ENCODE data around the gene DAD1. TPM values are rescaled to one million over a fixed set of nuclear protein-coding genes. Genes with fewer than 3 reads are reported as not detected.

Gene DAD1
- polyA plus RNA-seq, 1 of the 3 experiments (the other 2 are of a cell fraction) = 406 TPM

- Histone ChIP-seq H3K9ac (peak overlapping the region; percentile 38; the same call in 1 of the 2 replicates), H3K36me3 (replicated peaks in 1 of 2; ENCODE audit: control insufficient read depth in 1 of 2, insufficient read depth in 2 of 2, low read length in 1 of 2) (peaks cover 0 to 2% of the 10 kb centered on the region in 2 experiments), H2AFZ (ENCODE audit: low read depth) (peak overlapping the region; percentile 88), H3K9me3 (no peaks in the 10 kb centered on the region), H3K79me2 (ENCODE audit: insufficient read depth) (no peaks in the 10 kb centered on the region), H3K4me1 (ENCODE audit: control insufficient read depth in 1 of 2, insufficient read depth in 2 of 2, low read depth in 1 of 2, low read length in 1 of 2) (peaks cover 3 to 10% of the 10 kb centered on the region in 2 experiments; a peak in 3 of 4 replicates), H3K4me3 (ENCODE audit: low read depth in 2 of 2, low read length in 1 of 2) (peak overlapping the region; percentile 35 to 67), H3K27me3 (ENCODE audit: insufficient read depth) (no peaks in the 10 kb centered on the region), H3F3A (replicated peaks; ENCODE audit: insufficient read depth) (no peaks in the 10 kb centered on the region), H3K9me2 (no peaks in the 10 kb centered on the region), H3K27ac (ENCODE audit: low read depth in 2 of 2, low read length in 1 of 2) (no peak overlapping the region; a peak in 1 of 4 replicates), H4K20me1 (ENCODE audit: insufficient read depth) (no peaks in the 10 kb centered on the region), H3K4me2 (peak overlapping the region; percentile 64; the same call in 1 of the 2 replicates)
- TF ChIP-seq SIN3A (IDR thresholded peaks at IDR 0.05; ENCODE audit: borderline replicate concordance, low read depth, low read length) (no peak), RAD21 (IDR thresholded peaks at IDR 0.05; ENCODE audit: low read length) (peak; percentile 80), EZH2phosphoT487 (IDR thresholded peaks at IDR 0.05; ENCODE audit: borderline replicate concordance, low read depth) (no peak), TCF12 (IDR thresholded peaks at IDR 0.05) (no peak), ZBTB33 (IDR thresholded peaks at IDR 0.05; ENCODE audit: borderline replicate concordance, low read depth) (no peak), RCOR1 (IDR thresholded peaks at IDR 0.05; ENCODE audit: low read length) (no peak), TAF1 (IDR thresholded peaks at IDR 0.05; ENCODE audit: borderline replicate concordance, low read depth, low read length) (0 out of 2 replicates have a peak, but pooled peaks have one; percentile 11), SMC3 (IDR thresholded peaks at IDR 0.05; ENCODE audit: low read depth, low read length) (peak; percentile 51), YY1 (IDR thresholded peaks at IDR 0.05; ENCODE audit: low read depth) (no peak)
- TF ChIP-seq, protein P1, sequence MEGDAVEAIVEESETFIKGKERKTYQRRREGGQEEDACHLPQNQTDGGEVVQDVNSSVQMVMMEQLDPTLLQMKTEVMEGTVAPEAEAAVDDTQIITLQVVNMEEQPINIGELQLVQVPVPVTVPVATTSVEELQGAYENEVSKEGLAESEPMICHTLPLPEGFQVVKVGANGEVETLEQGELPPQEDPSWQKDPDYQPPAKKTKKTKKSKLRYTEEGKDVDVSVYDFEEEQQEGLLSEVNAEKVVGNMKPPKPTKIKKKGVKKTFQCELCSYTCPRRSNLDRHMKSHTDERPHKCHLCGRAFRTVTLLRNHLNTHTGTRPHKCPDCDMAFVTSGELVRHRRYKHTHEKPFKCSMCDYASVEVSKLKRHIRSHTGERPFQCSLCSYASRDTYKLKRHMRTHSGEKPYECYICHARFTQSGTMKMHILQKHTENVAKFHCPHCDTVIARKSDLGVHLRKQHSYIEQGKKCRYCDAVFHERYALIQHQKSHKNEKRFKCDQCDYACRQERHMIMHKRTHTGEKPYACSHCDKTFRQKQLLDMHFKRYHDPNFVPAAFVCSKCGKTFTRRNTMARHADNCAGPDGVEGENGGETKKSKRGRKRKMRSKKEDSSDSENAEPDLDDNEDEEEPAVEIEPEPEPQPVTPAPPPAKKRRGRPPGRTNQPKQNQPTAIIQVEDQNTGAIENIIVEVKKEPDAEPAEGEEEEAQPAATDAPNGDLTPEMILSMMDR (IDR thresholded peaks at IDR 0.05) = peak; percentile 100
- DNase-seq = peak; percentile 94
- POLR2A ChIA-PET = no interaction called here
- WGBS (ENCODE audit: low lambda C conversion rate) = 20% methylated on average over 20 of the region's 28 CpGs
- CTCF ChIA-PET = interaction anchor here (0.6 to 10.3 kb wide), 84 partner anchors 10 to 501 kb away, joined by 3 to 116 read pairs (median 4); partner anchors contain the start of gene ABHD4
These were observed 31.9 kb downstream of the DAD1 start for GRCh38 chr14:22556990-22557623.

Data from SK-N-SH (cell line).